Measurements from ENCODE around the gene MBNL1.

The MBNL1 gene, protein sequence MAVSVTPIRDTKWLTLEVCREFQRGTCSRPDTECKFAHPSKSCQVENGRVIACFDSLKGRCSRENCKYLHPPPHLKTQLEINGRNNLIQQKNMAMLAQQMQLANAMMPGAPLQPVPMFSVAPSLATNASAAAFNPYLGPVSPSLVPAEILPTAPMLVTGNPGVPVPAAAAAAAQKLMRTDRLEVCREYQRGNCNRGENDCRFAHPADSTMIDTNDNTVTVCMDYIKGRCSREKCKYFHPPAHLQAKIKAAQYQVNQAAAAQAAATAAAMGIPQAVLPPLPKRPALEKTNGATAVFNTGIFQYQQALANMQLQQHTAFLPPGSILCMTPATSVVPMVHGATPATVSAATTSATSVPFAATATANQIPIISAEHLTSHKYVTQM

GRCh38 chr3:152268555-152269055, at the start of gene MBNL1:
TSS of gene MBNL1 (plus strand) at chr3:152268929. CDS start at chr3:152300194, 31,265 bp downstream.
- DNase-seq (ENCODE audit: low read depth) = peak; percentile 86

DNA sequence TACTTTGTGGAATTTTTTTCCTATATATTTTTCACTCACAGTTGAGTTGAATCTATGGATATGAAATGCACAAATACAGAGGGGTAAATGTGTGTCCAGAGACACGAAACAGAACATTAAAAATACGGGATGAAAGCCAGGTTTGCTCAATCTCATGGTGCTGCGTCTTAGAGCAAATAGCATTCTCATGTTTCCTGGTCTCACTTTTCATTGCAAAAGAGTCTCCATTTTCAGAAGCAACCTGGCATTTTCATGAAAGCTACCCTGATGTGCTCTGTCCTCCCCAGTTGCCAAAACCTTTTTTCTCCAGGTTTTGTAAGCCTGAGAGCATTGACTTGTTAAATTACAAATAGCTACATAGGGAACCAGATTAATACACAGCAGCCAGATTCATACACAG, 49.5 kb upstream of the MBNL1 start:
- DNase-seq (ENCODE audit: low read depth) = no peak

DNA sequence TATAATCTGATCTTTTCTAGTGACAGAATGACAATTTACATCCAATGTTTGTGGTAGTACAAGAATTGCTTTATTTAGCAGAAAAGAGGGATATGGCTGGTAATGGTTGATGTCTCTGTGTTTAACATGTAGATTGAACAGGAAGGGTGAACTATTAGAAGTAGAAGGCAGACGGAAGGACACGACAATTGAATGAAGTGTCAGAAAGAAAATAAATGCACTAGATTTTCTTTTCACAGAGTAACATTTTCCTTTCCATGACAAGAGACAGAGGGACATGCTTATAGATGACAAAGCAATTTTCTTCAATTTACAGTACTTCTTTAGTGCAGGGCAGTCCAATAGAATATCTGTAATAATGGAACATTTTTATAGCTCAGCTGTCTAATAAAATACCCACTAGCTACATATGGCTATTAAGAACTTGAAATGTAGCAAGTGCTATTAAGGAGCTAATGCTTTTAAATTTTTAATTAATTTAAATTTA, 48.9 kb upstream of the MBNL1 start:
- no peak for DNase-seq (ENCODE audit: low read depth)

DNA sequence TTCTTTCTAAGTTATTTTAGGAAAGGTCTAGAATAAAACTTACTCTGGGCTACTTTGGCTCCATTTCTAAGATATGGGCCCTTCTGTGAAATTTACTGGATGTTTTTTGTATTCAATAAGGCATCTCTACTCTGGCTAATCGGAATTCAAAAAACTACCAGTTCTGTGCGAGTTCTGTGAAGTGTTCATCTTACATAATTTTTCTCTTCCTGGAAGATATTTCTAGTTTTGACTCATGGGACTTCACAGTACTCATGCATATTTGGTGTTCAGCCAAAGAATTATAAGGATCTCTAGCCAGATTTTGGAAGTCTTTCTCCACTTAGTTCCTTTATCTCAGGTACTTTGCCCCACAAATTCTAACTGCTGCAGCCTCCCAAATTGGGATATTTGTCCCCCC, 46.4 kb upstream of the MBNL1 start:
- peak; percentile 71 for DNase-seq (ENCODE audit: low read depth)

DNA sequence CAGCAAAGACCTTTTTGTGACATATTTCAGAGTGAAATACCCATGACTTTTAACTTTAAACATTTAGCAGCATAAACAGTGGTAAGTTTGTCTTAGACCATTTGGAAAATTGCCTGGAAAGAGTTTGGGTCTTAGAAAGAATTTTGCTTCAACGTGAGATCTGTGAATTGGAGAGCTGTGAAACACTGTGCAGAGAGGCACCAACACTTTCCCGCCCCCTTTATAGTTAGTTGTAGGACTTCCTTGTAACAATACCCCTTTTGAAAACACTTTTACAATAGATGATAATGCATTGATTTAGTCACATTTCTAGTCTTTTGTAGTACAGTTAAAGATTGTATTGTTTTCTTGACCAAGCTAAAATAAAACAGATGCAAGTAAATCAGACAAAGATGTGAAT, 43.5 kb upstream of the MBNL1 start:
- no peak for DNase-seq (ENCODE audit: low read depth)

DNA sequence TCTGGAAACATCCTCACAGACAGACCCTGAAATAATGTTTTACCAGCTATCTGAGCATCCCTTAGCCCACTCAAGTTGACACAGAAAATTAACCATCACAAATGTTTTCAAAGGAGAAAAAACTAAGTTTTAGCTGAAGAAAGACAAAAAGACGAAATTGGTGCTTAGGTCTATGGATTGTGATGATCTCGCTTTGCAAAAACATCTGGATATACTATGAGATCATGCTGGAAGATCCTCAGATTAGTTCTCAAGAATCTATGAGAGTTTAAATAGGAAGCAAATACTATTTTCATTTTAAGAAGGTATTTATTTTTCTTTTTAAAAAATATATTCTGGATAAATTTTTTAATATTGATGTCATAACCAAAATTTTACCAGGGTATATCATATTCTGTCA, 42.6 kb upstream of the MBNL1 start:
- DNase-seq (ENCODE audit: low read depth) = no peak

DNA sequence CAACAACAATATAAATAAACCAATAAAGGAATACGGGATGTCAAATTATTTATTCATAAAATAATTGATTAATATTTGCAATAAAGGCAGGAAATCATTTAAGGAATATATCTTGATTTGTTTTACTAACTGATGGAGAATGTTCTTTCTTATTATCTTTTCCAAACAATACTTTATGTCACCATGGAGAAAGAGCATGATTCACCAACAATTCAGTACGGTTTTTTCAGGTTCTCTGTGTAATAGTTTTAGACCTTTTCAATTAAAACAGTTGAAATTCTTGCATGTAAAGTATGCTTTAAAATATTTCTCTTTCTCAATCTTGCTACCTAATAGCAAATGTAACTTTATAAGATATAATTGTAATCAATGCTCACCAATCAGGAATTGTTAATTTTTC, 41.7 kb upstream of the MBNL1 start:
- DNase-seq (ENCODE audit: low read depth) = no peak

- no peak for DNase-seq (ENCODE audit: low read depth)
Measured at GRCh38 chr3:152229692-152230091, 39.0 kb upstream of the MBNL1 start.

DNA sequence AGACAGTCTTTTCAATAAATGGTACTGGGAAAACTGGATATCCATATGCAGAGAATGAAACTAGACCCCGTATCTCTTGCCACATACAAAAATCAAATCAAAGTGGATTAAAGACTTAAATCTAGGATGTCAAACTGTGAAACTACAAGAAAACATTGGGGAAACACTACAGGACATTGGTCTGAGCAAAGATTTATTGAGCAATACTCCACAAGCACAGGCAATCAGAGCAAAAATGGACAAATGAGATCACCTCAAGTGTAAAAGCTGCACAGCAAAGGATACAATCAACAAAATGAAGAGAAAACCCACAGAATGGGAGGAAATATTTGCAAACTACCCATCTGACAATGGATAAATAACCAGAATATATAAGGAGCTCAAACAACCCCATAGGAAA, 38.4 kb upstream of the MBNL1 start:
- DNase-seq (ENCODE audit: low read depth) = no peak

DNA sequence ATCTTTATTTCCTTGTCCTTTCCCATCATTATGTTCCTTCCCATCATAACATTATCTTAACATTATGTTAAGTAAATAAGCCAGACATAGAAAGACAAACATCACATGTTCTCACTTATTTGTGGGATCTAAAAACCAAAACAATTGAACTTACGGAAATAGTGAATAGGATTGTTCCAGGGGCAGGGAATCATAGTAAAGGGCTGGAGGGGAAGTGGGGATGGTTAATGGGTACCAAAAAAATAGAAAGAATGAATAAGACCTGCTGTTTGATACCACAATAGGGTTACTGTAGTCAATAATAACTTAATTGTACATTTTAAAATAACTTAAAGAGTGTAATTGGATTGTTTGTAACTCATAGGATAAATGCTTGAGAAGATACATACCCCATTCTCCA, 36.7 kb upstream of the MBNL1 start:
- DNase-seq (ENCODE audit: low read depth) = no peak

DNA sequence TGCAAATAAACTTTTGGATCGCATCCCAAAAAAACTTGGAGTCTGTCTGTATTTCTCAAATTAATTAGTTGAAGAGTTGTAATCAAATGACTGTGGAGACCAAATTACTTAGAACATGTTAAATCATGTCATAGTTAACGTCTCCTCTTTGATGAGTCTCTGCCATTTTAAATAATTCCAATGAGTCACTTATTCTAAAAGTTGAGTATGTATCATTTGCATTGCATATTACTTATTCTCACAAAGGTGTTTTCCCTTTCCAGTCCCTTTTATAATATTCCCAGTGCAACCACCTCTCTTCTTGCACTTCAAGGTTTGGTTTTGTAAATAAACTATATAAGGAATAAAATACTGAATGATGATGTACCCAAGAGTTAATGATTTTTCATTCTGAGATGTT, 36.0 kb upstream of the MBNL1 start:
- no peak for DNase-seq (ENCODE audit: low read depth)

GRCh38 chr3:152234657-152235375, 33.9 kb upstream of the MBNL1 start:
- no peak for DNase-seq (ENCODE audit: low read depth)

- DNase-seq (ENCODE audit: low read depth) = peak; percentile 73
Measured at GRCh38 chr3:152235709-152236298, 32.9 kb upstream of the MBNL1 start.

GRCh38 chr3:152236716-152237115, 32.0 kb upstream of the MBNL1 start:
- DNase-seq (ENCODE audit: low read depth) = peak; percentile 24

GRCh38 chr3:152241142-152242017, 27.3 kb upstream of the MBNL1 start:
- no peak for DNase-seq (ENCODE audit: low read depth)

DNA sequence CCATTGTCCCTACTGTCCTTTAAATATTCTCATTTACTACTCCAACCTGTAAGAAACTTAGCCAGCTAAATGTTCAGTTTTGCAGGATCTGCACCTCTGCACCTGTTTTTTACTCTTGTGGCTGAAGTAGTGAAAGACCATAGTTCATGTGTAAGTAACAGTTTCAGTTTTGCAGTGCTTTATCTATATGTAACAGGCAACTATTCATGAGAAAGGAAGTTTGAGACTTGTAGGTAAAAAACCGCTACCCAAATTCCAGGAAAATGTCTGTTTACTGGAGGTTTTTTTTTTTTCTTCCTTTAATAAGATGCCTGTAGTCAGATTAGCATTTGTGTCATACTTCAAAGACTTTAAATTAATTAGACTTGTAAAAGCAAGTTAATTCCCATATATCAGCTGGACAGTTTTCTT, 25.4 kb upstream of the MBNL1 start:
- no peak for DNase-seq (ENCODE audit: low read depth)

GRCh38 chr3:152243721-152244516, 24.8 kb upstream of the MBNL1 start:
- no peak for DNase-seq (ENCODE audit: low read depth)

- no peak for DNase-seq (ENCODE audit: low read depth)
Measured at GRCh38 chr3:152244517-152244888, 24.2 kb upstream of the MBNL1 start.

- DNase-seq (ENCODE audit: low read depth) = no peak
Measured at GRCh38 chr3:152245498-152246170, 23.1 kb upstream of the MBNL1 start.

DNA sequence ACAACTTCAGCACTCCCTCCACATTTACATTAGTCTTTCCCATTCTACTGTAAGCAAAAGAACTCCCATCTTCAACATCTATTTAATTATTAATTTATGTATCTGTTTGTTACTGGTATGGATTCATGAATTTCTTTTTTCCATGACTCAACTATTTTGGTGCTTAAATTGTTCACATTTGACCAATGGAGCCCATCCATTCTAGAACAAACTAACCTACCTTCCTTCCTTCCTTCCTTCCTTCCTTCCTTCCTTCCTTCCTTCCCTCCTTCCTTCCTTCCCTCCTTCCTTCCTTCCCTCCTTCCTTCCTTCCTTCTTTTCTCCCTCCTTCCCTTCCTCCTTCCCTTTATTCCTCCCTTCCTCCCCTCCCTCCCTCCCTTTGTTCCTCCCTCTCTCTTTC, 16.8 kb upstream of the MBNL1 start:
- DNase-seq (ENCODE audit: low read depth) = no peak
